Embryonic facial prominence (tissue), 1 donor: ENCODE data around the gene OR2B6.

ENCODE experiments used
- DNase-seq: peaks from one replicate; pipeline ENCODE4 v3.0.0-alpha.2; 2016; ENCODE audit errors: extremely low spot score

OR2B6 gene

DNA sequence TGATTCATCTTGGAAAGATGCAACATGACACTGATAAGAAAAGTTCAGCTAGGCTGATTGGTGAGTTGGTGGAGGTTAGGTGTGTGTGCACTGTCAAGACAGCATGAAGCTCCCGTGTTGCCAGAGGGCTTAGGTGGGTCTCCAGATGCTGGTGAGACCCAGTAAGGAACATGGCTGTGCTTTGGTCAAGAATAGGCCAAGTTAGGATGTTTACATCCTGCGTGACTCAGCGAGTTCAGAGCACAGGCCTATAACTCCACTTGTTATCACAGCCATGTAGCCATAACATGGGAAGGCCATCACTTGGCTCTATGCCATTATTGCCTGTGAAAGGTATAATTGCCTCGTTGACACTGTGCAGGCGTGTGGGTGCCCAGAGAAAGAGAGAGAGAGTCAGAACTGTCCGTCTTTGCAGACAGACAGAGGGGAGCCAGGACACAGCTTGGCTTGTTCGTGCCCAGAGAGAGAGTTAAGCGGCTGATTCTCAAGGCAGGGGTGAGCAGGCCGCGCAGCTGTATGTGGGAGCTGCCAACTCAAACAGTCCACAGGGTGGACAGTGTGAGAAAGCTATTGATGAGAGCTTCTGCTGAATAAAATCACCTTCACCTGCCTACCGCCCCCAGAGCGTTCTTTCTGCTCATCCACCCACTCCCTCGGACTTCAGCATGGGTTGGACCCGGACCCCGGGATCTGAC lies 43.5 kb downstream of the OR2B6 start:
- DNase-seq: no peak

DNA sequence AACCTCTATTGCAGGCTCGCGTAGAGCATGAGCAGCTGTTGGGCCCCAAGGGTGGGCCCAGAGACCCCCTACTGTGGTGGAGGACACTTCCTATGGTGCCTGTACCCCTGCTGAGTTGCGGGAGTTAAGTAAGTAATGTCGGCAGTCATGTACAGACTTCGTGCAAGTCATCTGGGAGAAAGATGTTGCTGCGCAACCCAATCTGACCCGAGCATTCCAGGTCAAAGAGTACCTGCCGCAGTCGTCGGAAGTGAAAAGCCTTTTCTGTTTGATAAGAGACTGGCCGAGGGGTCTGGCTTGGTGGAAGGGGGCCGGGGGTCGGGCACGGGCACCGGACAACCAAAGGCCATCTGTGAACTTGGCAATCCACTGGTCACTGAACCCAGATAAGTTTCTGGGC lies 44.3 kb downstream of the OR2B6 start:
- DNase-seq: no peak

DNA sequence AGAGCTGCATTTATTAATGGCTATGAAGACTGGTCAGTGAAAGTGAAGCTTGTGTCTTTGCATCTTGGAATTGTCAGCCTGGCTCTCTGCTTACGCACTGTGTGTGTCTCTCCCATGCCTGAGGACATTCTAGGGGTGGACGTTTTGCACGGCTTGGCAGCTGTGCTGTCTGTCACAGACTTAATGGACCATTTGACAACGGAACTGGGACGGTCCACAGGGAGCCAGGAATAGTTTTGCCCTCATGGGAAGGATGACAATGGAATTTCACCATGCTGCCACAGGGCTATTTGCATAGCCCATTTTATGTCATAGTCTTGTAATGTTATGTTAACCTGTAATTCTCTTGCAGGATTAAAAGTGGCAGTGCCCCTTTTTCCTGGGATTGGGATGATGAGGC lies 44.7 kb downstream of the OR2B6 start:
- DNase-seq: no peak

DNA sequence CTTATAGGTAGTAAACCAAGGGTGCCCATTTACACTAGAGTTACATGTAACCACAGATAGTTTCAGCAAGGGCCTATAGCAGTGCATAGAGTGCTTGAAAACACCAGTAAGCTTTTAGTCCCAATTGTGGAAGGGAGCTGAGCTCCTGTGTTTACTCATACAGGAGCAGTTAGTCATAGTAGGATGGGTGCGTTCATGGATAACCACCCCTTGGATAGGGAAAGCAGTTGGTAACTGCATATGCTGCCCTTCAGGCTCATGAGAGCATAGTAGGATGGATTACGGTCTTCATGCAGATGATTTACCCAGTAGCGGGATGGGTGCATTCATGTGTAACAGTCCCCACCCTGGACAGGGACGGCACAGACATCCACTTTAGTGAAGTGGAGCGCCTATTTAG lies 45.1 kb downstream of the OR2B6 start:
- no peak for DNase-seq

DNA sequence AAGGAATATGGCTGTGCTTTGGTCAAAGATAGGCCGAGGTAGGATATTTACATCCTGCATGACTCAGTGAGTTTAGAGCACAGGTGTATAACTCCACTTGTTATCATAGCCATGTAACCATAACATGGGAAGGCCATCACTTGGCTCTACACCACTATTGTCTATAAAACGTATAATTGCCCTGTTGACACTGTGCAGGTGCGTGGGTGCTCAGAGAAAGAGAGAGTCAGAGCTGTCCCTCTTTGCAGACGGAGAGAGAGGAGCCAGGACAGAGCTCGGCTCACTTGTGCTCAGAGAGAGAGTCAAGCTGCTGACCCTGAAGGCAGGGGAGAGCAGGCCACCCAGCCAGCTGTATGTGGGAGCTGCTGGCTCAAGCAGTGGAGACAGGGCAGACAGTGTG lies 46.0 kb downstream of the OR2B6 start:
- DNase-seq: no peak

DNA sequence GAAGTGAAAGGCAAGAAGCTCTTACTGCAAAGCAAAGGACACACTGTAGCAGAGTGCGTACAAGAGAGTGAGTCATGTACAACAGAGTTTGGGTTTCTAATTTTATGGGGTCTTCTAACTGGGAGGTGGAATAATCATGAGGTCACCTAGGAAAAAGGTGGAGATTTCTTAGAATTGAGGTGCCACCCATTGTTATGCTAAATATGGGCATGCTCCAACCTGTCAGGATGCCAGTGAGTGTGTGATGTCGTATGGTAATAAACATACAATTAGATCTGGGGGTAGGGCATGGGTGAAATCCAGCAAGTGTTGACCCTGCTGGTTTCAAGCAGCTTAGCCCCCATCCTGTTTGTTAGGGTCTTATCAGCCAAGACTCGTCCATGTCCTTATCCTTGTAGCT lies 46.6 kb downstream of the OR2B6 start:
- DNase-seq: no peak

DNA sequence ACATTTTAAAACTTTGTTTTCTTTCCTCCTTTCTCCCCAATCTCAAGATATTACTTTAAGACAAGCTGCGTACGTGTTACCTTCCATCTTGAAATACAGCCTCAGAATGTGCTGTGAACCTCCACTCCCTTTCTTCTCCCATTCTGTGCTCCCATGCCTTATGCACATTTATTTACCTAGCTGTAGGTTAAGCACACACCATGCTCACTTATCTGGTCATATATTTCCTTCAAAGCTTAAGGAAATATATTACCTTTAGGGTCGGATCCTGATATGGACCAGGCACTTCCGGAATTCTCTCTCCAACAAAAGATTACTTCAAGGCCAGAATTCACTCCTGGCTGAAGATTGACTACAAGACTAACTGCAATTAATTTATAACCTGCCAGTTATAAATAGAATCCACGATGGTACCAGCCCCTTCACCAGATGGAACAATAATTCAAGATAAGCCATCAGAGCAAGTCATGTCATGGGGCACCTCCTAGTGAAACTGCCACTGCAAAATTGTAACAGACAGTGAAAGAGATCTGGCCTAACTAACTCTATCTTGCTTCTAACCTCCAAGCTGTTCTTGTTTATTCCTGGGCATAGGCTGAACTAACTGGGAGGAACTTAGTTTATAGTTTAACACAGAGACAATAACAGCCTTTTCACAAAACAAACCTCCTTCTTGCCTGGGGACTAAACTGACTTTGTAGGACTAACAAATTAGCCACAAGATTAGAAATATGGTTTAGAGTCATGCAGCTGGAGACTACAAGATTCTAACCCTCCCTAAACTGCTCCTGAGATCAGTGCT lies 47.5 kb downstream of the OR2B6 start:
- DNase-seq: no peak

DNA sequence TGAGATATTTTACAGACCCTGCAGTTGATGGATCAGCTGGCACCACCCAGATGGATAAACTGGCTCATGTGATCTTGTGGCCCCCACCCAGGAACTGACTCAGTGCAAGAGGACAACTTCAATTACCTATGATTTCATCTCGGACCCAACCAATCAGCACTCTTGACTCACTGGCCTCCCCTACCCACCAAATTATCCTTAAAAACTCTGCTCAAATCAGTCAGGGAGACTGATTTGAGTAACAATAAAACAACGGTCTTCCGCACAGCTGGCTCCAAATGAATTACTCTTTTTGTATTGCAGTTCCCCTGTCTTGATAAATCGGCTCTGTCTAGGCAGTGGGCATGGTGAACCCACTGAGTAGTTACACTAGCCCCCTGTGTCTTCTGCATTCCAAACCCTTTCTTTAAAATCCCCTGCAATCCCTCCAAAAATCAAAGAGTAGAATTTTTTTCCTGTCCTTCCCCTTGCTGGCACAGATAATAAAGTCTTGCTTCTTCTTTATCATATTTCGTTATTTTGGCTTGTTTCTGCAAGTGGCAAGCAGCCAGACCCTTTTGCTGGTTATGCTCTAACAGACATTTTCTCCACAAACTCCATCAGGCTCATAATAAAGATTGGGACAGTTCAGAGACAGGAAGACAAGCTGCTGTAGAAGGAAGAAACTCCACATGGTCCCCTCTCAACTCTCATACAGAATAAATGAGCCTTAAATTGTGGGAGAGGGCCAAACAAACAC lies 48.3 kb downstream of the OR2B6 start:
- no peak for DNase-seq

DNA sequence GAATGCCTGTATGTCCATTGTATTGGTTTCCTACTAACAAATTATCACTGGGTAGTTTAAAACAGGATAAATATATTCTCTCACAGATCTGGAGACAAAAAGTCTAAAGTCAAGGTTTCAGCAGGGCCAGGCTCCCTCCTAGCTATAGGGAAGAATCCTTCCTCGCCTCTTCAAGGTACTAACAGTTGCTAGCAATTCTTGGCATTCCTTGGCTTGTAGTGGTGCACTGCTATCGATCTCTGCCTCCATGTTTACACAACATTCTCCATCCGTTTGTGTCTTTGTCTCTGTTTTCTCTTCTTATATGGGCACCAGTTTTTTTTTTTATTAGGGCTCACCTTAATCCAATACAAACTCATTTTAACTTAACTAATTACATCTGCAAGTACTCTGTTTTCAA lies 48.9 kb downstream of the OR2B6 start:
- no peak for DNase-seq
